Stimulated activated CD4-positive, alpha-beta T cell treated with anti-CD3 and anti-CD28 coated beads, TNF-alpha, amount 100 ng/mL, for 48 hours (primary cell): ENCODE results near the gene NUAK1.

Experiments used
- DNase-seq, 3 donors: peaks; one replicate each; pipeline ENCODE4 v3.0.0-alpha.2; 2020; ENCODE audit warnings: low read depth in 3 of 3

The NUAK1 gene

GRCh38 chr12:106130474-106131113 is 8.2 kb downstream of the NUAK1 start:
- DNase-seq = no peak

GRCh38 chr12:106128585-106129328 is 10.0 kb downstream of the NUAK1 start:
- no peak for DNase-seq

- no peak for DNase-seq
Observed at GRCh38 chr12:106127338-106128126, 11.2 kb downstream of the NUAK1 start.

- DNase-seq = no peak
Observed at GRCh38 chr12:106126441-106127337, 12.1 kb downstream of the NUAK1 start.

GRCh38 chr12:106125351-106126095 is 13.2 kb downstream of the NUAK1 start:
- no peak for DNase-seq

- no peak for DNase-seq
Observed at GRCh38 chr12:106123551-106124081, 15.1 kb downstream of the NUAK1 start.

GRCh38 chr12:106123110-106123509 is 15.6 kb downstream of the NUAK1 start:
- DNase-seq = no peak

GRCh38 chr12:106122004-106122403 is 16.8 kb downstream of the NUAK1 start:
- DNase-seq = no peak

GRCh38 chr12:106120519-106121105 is 18.1 kb downstream of the NUAK1 start:
- DNase-seq = no peak

GRCh38 chr12:106119301-106119700 is 19.5 kb downstream of the NUAK1 start:
- DNase-seq = no peak

- no peak for DNase-seq
Observed at GRCh38 chr12:106118381-106119130, 20.2 kb downstream of the NUAK1 start.

GRCh38 chr12:106115440-106115839 is 23.3 kb downstream of the NUAK1 start:
- DNase-seq = no peak

GRCh38 chr12:106114447-106115068 is 24.2 kb downstream of the NUAK1 start:
- DNase-seq = no peak

- no peak for DNase-seq
Observed at GRCh38 chr12:106113824-106114446, 24.8 kb downstream of the NUAK1 start.

GRCh38 chr12:106113446-106113823 is 25.3 kb downstream of the NUAK1 start:
- DNase-seq = no peak

GRCh38 chr12:106113042-106113441 is 25.7 kb downstream of the NUAK1 start:
- DNase-seq = no peak

- no peak for DNase-seq
Observed at GRCh38 chr12:106112145-106112821, 26.5 kb downstream of the NUAK1 start.
